ENCODE data around the gene EPB41L4A. TPM values are rescaled to one million over a fixed set of nuclear protein-coding genes. Genes with fewer than 3 reads are reported as not detected.
"Not testable (repeated sequence)": the region's sequence is repeated elsewhere in the genome, so short reads cannot be mapped to it uniquely, and the experiment has no call there.

EPB41L4A gene
- total RNA-seq, 2 experiments from 2014 or later: 1.3 to 1.5 TPM

DNA sequence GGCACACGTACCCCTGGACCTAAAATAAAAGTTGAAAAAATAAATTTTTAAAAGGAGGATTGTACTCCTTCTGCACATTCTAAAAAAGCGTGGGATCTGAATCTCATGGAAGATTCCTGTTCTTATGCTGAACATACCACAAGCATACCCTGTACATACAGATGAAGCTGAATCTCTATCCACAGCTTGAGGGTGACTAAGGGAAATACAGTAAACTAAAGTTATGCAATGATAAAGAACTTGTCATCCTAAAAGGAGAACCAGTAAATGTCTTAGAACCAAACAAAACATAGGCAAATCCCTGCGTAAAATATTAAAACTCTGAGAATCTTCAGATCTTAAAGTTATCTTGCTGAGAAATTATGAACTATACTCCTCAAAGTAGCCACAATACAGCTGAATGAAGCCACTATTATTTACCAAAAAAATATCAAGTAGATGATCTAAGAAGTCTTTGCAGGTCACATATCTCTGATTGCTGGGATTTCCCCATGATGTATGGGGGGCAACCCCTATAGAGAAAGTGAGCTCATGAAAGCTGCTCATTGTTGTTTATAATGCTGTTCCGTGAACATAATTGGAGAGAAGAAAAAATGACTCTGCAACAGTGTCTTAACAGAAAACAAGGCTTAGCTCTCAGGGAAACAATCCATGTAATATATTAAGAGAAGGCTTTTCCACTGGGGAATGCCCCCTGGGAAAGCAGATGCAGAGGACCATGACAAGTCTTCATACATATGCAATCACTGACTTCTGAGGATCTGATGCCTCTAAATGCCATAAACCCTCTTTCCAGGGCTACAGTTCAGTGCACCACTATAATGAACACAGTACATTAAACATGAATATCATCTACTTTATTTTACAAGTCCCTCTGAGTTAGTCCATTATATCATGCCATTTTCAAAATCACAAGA is 210.1 kb downstream of the EPB41L4A start:
- H3K36me3 Mint-ChIP-seq: no peaks in the 10 kb centered on the region
- ATAC-seq (no peak), DNase-seq (no peak)
- CTCF ChIA-PET: interaction anchor here (0.7 kb wide), 1 partner anchor 212 kb away, joined by 3 read pairs; no protein-coding TSS in a partner anchor
- H3K27ac Mint-ChIP-seq: no peak overlapping the region
- H3K4me1 Mint-ChIP-seq: no peaks in the 10 kb centered on the region
- H3K9me3 Mint-ChIP-seq (ENCODE audit: low read depth): no peaks in the 10 kb centered on the region
- no peak overlapping the region for H3K4me3 Mint-ChIP-seq
- peaks cover 32% of the 10 kb centered on the region for H3K27me3 Mint-ChIP-seq

GRCh38 chr5:112208195-112208594 is 210.9 kb downstream of the EPB41L4A start:
- ATAC-seq; DNase-seq; H3K27ac Mint-ChIP-seq; H3K36me3 Mint-ChIP-seq; CTCF ChIA-PET; H3K9me3 Mint-ChIP-seq (ENCODE audit: low read depth); H3K4me3 Mint-ChIP-seq; H3K4me1 Mint-ChIP-seq: not testable (repeated sequence)
- H3K27me3 Mint-ChIP-seq: peaks cover 32% of the 10 kb centered on the region

GRCh38 chr5:112205846-112206245 is 213.2 kb downstream of the EPB41L4A start:
- no peak overlapping the region for H3K4me3 Mint-ChIP-seq
- H3K27me3 Mint-ChIP-seq: peaks cover 43% of the 10 kb centered on the region
- H3K36me3 Mint-ChIP-seq: no peaks in the 10 kb centered on the region
- no peak for DNase-seq
- CTCF ChIA-PET: no interaction called here
- no peaks in the 10 kb centered on the region for H3K9me3 Mint-ChIP-seq (ENCODE audit: low read depth)
- no peaks in the 10 kb centered on the region for H3K4me1 Mint-ChIP-seq
- H3K27ac Mint-ChIP-seq: no peak overlapping the region
- ATAC-seq: no peak

DNA sequence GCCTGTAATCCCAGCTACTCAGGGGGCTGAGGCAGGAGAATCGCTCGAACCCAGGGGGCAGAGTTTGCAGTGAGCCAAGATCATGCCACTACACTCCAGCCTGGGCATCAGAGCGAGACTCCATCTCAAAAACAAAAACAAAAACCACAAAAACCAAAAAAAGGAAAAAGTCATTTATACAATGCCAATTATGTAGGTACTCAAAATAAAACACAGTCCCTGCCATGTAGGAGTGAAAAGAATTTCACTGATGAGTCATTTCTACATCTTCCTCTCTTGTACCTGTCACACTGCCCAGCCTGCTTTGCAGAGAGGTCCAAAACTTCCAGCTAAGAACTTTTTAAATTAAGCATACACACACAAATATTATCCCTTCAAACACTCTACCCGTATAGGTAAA is 215.8 kb downstream of the EPB41L4A start:
- CTCF ChIA-PET: no interaction called here
- ATAC-seq (no peak), DNase-seq (no peak)
- H3K27me3 Mint-ChIP-seq: peaks cover 47% of the 10 kb centered on the region
- H3K36me3 Mint-ChIP-seq: no peaks in the 10 kb centered on the region
- no peak overlapping the region for H3K27ac Mint-ChIP-seq
- H3K4me1 Mint-ChIP-seq: no peaks in the 10 kb centered on the region
- no peaks in the 10 kb centered on the region for H3K9me3 Mint-ChIP-seq (ENCODE audit: low read depth)
- no peak overlapping the region for H3K4me3 Mint-ChIP-seq

DNA sequence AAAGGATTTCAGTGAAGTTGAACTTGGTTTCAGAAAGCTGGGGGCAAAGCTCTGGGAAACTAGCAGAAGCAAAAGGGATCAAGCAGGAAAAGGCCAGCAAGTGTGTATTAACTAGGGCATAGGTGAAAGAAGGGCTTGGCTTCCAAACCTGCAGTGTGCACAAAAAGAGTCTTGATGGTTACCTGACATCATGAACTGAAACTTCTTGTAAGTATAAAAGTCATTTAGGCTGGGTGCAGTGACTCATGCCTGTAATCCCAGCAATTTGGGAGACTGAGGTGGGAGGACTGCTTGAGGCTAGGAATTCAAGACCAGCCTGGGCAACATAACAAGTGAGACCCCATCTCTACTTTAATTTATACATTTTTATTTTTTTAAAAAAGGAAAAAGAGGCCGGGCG is 216.4 kb downstream of the EPB41L4A start:
- no peak overlapping the region for H3K27ac Mint-ChIP-seq
- no peaks in the 10 kb centered on the region for H3K9me3 Mint-ChIP-seq (ENCODE audit: low read depth)
- H3K4me1 Mint-ChIP-seq: no peaks in the 10 kb centered on the region
- no peak overlapping the region for H3K4me3 Mint-ChIP-seq
- H3K27me3 Mint-ChIP-seq: peaks cover 46% of the 10 kb centered on the region
- no peak for DNase-seq
- ATAC-seq: no peak
- no peaks in the 10 kb centered on the region for H3K36me3 Mint-ChIP-seq
- CTCF ChIA-PET: no interaction called here

- CTCF ChIA-PET: interaction anchor here (1.0 kb wide), 1 partner anchor 25 kb away, joined by 4 read pairs; no protein-coding TSS in a partner anchor
- Mint-ChIP-seq H3K36me3 (no peaks in the 10 kb centered on the region), H3K27me3 (peaks cover 39% of the 10 kb centered on the region), H3K4me1 (no peaks in the 10 kb centered on the region), H3K4me3 (no peak overlapping the region), H3K27ac (no peak overlapping the region), H3K9me3 (ENCODE audit: low read depth) (no peaks in the 10 kb centered on the region)
- DNase-seq (no peak), ATAC-seq (no peak)
Observed at GRCh38 chr5:112201141-112201540, 217.9 kb downstream of the EPB41L4A start.

DNA sequence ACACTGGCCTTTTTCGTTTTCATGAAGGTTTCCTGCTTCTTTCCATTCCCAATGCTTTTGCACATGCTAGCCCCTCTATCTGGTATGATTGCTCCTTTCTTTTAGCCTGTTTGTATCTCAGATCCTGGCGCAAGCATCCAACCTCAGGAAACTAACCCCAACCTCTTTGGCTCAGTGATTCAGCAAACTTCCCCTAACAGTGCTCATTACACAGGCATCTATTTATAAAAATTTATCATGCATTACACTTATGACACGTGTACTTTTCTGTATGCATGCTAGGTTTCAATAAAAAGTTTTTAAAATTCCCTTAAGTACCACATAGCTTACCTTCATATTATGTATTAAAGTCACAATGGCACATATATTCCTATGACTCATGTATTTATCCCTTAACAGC is 218.9 kb downstream of the EPB41L4A start:
- H3K36me3 Mint-ChIP-seq: no peaks in the 10 kb centered on the region
- no peaks in the 10 kb centered on the region for H3K9me3 Mint-ChIP-seq (ENCODE audit: low read depth)
- no peak for DNase-seq
- H3K27me3 Mint-ChIP-seq: peaks cover 33% of the 10 kb centered on the region
- no peak overlapping the region for H3K27ac Mint-ChIP-seq
- H3K4me1 Mint-ChIP-seq: no peaks in the 10 kb centered on the region
- H3K4me3 Mint-ChIP-seq: no peak overlapping the region
- CTCF ChIA-PET: no interaction called here
- ATAC-seq: no peak

GRCh38 chr5:112196584-112196983 is 222.5 kb downstream of the EPB41L4A start:
- ATAC-seq (no peak), DNase-seq (no peak)
- no peak overlapping the region for H3K4me3 Mint-ChIP-seq
- peaks cover 24% of the 10 kb centered on the region for H3K27me3 Mint-ChIP-seq
- H3K36me3 Mint-ChIP-seq: no peaks in the 10 kb centered on the region
- no peaks in the 10 kb centered on the region for H3K9me3 Mint-ChIP-seq (ENCODE audit: low read depth)
- H3K27ac Mint-ChIP-seq: no peak overlapping the region
- CTCF ChIA-PET: no interaction called here
- no peaks in the 10 kb centered on the region for H3K4me1 Mint-ChIP-seq

- no peaks in the 10 kb centered on the region for H3K4me1 Mint-ChIP-seq
- no peak overlapping the region for H3K4me3 Mint-ChIP-seq
- CTCF ChIA-PET: no interaction called here
- ATAC-seq (no peak), DNase-seq (no peak)
- H3K27me3 Mint-ChIP-seq: peaks cover 24% of the 10 kb centered on the region
- H3K27ac Mint-ChIP-seq: no peak overlapping the region
- no peaks in the 10 kb centered on the region for H3K9me3 Mint-ChIP-seq (ENCODE audit: low read depth)
- no peaks in the 10 kb centered on the region for H3K36me3 Mint-ChIP-seq
Observed at GRCh38 chr5:112195924-112196323, 223.2 kb downstream of the EPB41L4A start.

GRCh38 chr5:112192866-112193265 is 226.2 kb downstream of the EPB41L4A start:
- Mint-ChIP-seq H3K4me3 (no peak overlapping the region), H3K27me3 (peaks cover 39% of the 10 kb centered on the region), H3K9me3 (ENCODE audit: low read depth) (no peaks in the 10 kb centered on the region), H3K27ac (no peak overlapping the region), H3K36me3 (no peaks in the 10 kb centered on the region), H3K4me1 (no peaks in the 10 kb centered on the region)
- CTCF ChIA-PET: interaction anchor here (1.3 kb wide), 1 partner anchor 18 kb away, joined by 3 read pairs; no protein-coding TSS in a partner anchor
- DNase-seq (no peak), ATAC-seq (no peak)

- no peak overlapping the region for H3K27ac Mint-ChIP-seq
- H3K36me3 Mint-ChIP-seq: no peaks in the 10 kb centered on the region
- peaks cover 44% of the 10 kb centered on the region for H3K27me3 Mint-ChIP-seq
- DNase-seq (no peak), ATAC-seq (no peak)
- CTCF ChIA-PET: interaction anchor here (1.3 kb wide), 1 partner anchor 17 kb away, joined by 3 read pairs; no protein-coding TSS in a partner anchor
- H3K4me1 Mint-ChIP-seq: no peaks in the 10 kb centered on the region
- H3K9me3 Mint-ChIP-seq (ENCODE audit: low read depth): no peaks in the 10 kb centered on the region
- no peak overlapping the region for H3K4me3 Mint-ChIP-seq
Observed at GRCh38 chr5:112192072-112192471, 227.0 kb downstream of the EPB41L4A start.

DNA sequence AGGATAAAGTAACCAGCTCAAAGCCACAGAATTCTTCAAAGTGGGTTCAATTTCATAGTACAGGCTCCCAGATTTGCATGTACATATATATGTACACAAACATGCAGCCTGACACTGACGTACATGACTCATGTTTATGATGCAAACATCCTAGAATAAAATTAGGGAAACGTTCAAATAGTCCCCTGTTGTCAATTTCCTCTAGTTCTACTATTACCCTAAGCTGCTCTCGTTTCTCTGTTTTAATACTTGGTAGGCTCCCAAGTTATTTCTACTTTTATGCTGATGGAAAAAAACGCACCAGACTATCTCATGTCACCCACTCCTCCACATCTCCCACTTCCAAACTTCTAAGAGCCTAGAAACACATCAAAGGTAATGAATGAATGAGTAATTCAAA is 229.7 kb downstream of the EPB41L4A start:
- Mint-ChIP-seq H3K36me3 (no peaks in the 10 kb centered on the region), H3K9me3 (ENCODE audit: low read depth) (no peaks in the 10 kb centered on the region), H3K4me3 (no peak overlapping the region), H3K27me3 (peaks cover 63% of the 10 kb centered on the region), H3K27ac (no peak overlapping the region), H3K4me1 (no peaks in the 10 kb centered on the region)
- CTCF ChIA-PET: no interaction called here
- no peak for DNase-seq
- no peak for ATAC-seq

DNA sequence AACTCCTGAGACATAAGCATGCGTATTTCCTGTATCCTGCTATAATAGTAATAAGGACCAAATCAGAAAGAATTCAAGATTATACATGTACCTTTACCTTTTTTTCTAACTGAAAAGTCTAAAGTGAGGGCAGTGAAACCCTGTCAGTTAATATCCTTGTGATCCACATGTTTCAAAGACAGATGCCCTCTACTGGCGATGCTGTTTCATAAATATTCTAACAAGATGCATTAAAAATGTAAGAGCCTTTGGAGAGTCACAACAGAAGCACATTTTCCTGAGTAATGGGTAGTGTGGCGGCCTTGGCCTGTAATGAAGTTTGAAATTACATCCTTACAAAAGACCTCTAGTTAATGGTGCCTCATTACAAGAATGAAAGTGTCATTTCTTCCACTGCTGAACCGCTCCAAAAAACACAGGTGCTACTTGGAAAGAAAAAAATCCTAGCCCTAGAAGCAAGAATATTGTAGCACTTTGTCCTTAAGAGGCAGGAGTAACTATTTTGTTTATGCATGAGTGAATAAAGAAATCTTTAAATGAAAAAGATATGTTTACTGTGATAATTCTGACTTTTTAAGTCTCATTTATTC is 232.6 kb downstream of the EPB41L4A start:
- Mint-ChIP-seq H3K4me3 (no peak overlapping the region), H3K36me3 (no peaks in the 10 kb centered on the region), H3K27ac (no peak overlapping the region), H3K27me3 (peaks cover 65% of the 10 kb centered on the region), H3K9me3 (ENCODE audit: low read depth) (no peaks in the 10 kb centered on the region), H3K4me1 (no peaks in the 10 kb centered on the region)
- CTCF ChIA-PET: no interaction called here
- DNase-seq (no peak), ATAC-seq (peak; percentile 33)

- Mint-ChIP-seq H3K36me3 (no peaks in the 10 kb centered on the region), H3K4me3 (no peak overlapping the region), H3K4me1 (no peaks in the 10 kb centered on the region), H3K27ac (no peak overlapping the region), H3K27me3 (peaks cover 56% of the 10 kb centered on the region), H3K9me3 (ENCODE audit: low read depth) (no peaks in the 10 kb centered on the region)
- no peak for DNase-seq
- CTCF ChIA-PET: interaction anchor here (1.5 kb wide), 1 partner anchor 8 kb away, joined by 4 read pairs; no protein-coding TSS in a partner anchor
- no peak for ATAC-seq
Observed at GRCh38 chr5:112183874-112184273, 235.2 kb downstream of the EPB41L4A start.
